GM12872 (cell line): ENCODE data around the gene ZNF592.

ENCODE experiments used
- CTCF ChIP-seq: IDR thresholded peaks from 3 replicates; pipeline ENCODE4 v1.5.1; 2011; ENCODE audit warnings: low read depth, mild to moderate bottlenecking, low read length, moderate library complexity; ENCODE audit not compliant: insufficient read depth

Gene ZNF592

GRCh38 chr15:84835661-84836337 is 87.4 kb downstream of the ZNF592 start:
- TF ChIP-seq CTCF: no peak

GRCh38 chr15:84836844-84837243 is 88.5 kb downstream of the ZNF592 start:
- TF ChIP-seq CTCF: no peak

GRCh38 chr15:84839714-84840113 is 91.3 kb downstream of the ZNF592 start:
- TF ChIP-seq CTCF: no peak

GRCh38 chr15:84840255-84840654 is 91.9 kb downstream of the ZNF592 start:
- no peak for TF ChIP-seq CTCF

GRCh38 chr15:84840741-84841429 is 92.5 kb downstream of the ZNF592 start:
- no peak for TF ChIP-seq CTCF

GRCh38 chr15:84842781-84843180 is 94.4 kb downstream of the ZNF592 start:
- TF ChIP-seq CTCF: no peak

- TF ChIP-seq CTCF: no peak
Observed at GRCh38 chr15:84844964-84845363, 96.6 kb downstream of the ZNF592 start.
